OCI-LY7 (cell line): ENCODE measurements around the gene KRTAP10-5.

Experiments
- CTCF ChIP-seq: fragments of 200-600 bp; sonication (generic); conservative IDR thresholded peaks from 2 replicates; pipeline ENCODE4 v1.5.1; 2014; ENCODE audit warnings: mild to moderate bottlenecking, antibody characterized with exemption, low read length, moderate library complexity, mixed read lengths
- EZH2phosphoT487 ChIP-seq: fragments of 200-600 bp; sonication (generic); IDR thresholded peaks from 2 replicates; pipeline ENCODE4 v1.6.1; 2018; ENCODE audit warnings: low read depth, borderline replicate concordance, mild to moderate bottlenecking, mixed run types, antibody characterized with exemption, low read length, moderate library complexity, mixed read lengths

GRCh38 chr21:44566403-44566802, 14.0 kb downstream of the KRTAP10-5 start:
- TF ChIP-seq CTCF (no peak), EZH2phosphoT487 (no peak)
